HCT116 (cell line): ENCODE measurements around the gene SCN4A. TPM values are rescaled to one million over a fixed set of nuclear protein-coding genes. Genes with fewer than 3 reads are reported as not detected.

Source experiments
- total RNA-seq: library from RNA; stranded (reverse); gene quantifications from one replicate; pipeline ENCODE4 v1.2.1, GENCODE V29; 2021; ENCODE audit not compliant: unreplicated experiment

Gene SCN4A
- total RNA-seq, 1 experiment from 2014 or later = 2.7 TPM

Other genes with a start within 250 kb of the SCN4A start
- gene STRADA, start 231.1 kb downstream of the SCN4A start, total RNA-seq = 38.0 TPM
- 117 TPM for gene CCDC47, start 199.3 kb downstream of the SCN4A start, total RNA-seq
- 174 TPM for gene DDX42, start 198.7 kb downstream of the SCN4A start, total RNA-seq
- 193 TPM for gene PSMC5, start 145.5 kb downstream of the SCN4A start, total RNA-seq
- gene FTSJ3, start 145.3 kb downstream of the SCN4A start, total RNA-seq = 70.9 TPM
- 168 TPM for gene SMARCD2, start 130.2 kb downstream of the SCN4A start, total RNA-seq
- not detected for gene CSH2, start 99.2 kb downstream of the SCN4A start, total RNA-seq
- not detected for gene GH2, start 91.0 kb downstream of the SCN4A start, total RNA-seq
- gene CSH1, start 76.3 kb downstream of the SCN4A start, total RNA-seq = not detected
- not detected for gene CSHL1, start 61.7 kb downstream of the SCN4A start, total RNA-seq
- not detected for gene GH1, start 54.1 kb downstream of the SCN4A start, total RNA-seq
- gene CD79B, start 40.6 kb downstream of the SCN4A start, total RNA-seq = 0.59 TPM
- not detected for gene PRR29, start 25.4 kb upstream of the SCN4A start, total RNA-seq
- 0.61 TPM for gene ICAM2, start 47.7 kb upstream of the SCN4A start, total RNA-seq
- 28.2 TPM for gene ERN1, start 157.2 kb upstream of the SCN4A start, total RNA-seq